HG03280 (cell line): ENCODE measurements around the gene MARK4.
"Not testable (repeated sequence)": the region's sequence is repeated elsewhere in the genome, so short reads cannot be mapped to it uniquely, and the experiment has no call there.

Source experiments
- ATAC-seq: cut with Tn5 transposase; IDR thresholded peaks from one replicate; pipeline ENCODE4 v1.9.1; 2021; ENCODE audit warnings: mild to moderate bottlenecking, moderate library complexity; ENCODE audit not compliant: unreplicated experiment

MARK4 gene

GRCh38 chr19:45334881-45335280 lies 83.8 kb downstream of the MARK4 start:
- not testable (repeated sequence) for ATAC-seq

- ATAC-seq: no peak
These were observed 85.7 kb downstream of the MARK4 start for GRCh38 chr19:45336696-45337251.

- no peak for ATAC-seq
These were observed 88.6 kb downstream of the MARK4 start for GRCh38 chr19:45339629-45340028.

- no peak for ATAC-seq
These were observed 89.3 kb downstream of the MARK4 start, which contains the start of gene KLC3 for GRCh38 chr19:45340232-45340898. KLC3 (plus strand) TSS chr19:45340750; CDS start chr19:45345542, 4,792 bp downstream.

- ATAC-seq: no peak
These were observed 89.9 kb downstream of the MARK4 start for GRCh38 chr19:45340899-45341453.

- ATAC-seq: no peak
These were observed 91.8 kb downstream of the MARK4 start for GRCh38 chr19:45342911-45343310.

- no peak for ATAC-seq
These were observed 93.8 kb downstream of the MARK4 start for GRCh38 chr19:45344621-45345505.

- no peak for ATAC-seq
These were observed 94.4 kb downstream of the MARK4 start for GRCh38 chr19:45345506-45345860.

GRCh38 chr19:45346449-45346848 lies 95.4 kb downstream of the MARK4 start:
- ATAC-seq: no peak

- no peak for ATAC-seq
These were observed 96.7 kb downstream of the MARK4 start for GRCh38 chr19:45347570-45348366.

GRCh38 chr19:45348367-45349125 lies 97.5 kb downstream of the MARK4 start:
- no peak for ATAC-seq

GRCh38 chr19:45349126-45349415 lies 98.0 kb downstream of the MARK4 start:
- ATAC-seq: no peak

GRCh38 chr19:45349430-45349941 lies 98.4 kb downstream of the MARK4 start:
- no peak for ATAC-seq

GRCh38 chr19:45350477-45351058 lies 99.5 kb downstream of the MARK4 start:
- no peak for ATAC-seq

- ATAC-seq: no peak
These were observed 100.4 kb downstream of the MARK4 start for GRCh38 chr19:45351401-45351952.

GRCh38 chr19:45352062-45352461 lies 101.0 kb downstream of the MARK4 start:
- no peak for ATAC-seq

- no peak for ATAC-seq
These were observed 101.4 kb downstream of the MARK4 start for GRCh38 chr19:45352471-45352870.

- ATAC-seq: no peak
These were observed 102.1 kb downstream of the MARK4 start for GRCh38 chr19:45352914-45353796.
